SIG-M5 (cell line): ENCODE results near the gene FBLN5.
"Not testable (repeated sequence)": the region's sequence is repeated elsewhere in the genome, so short reads cannot be mapped to it uniquely, and the experiment has no call there.

Experiments used
- DNase-seq: peaks from one replicate; lab custom pipeline; 2025; lab: John Stamatoyannopoulos, UW

FBLN5 gene

DNA sequence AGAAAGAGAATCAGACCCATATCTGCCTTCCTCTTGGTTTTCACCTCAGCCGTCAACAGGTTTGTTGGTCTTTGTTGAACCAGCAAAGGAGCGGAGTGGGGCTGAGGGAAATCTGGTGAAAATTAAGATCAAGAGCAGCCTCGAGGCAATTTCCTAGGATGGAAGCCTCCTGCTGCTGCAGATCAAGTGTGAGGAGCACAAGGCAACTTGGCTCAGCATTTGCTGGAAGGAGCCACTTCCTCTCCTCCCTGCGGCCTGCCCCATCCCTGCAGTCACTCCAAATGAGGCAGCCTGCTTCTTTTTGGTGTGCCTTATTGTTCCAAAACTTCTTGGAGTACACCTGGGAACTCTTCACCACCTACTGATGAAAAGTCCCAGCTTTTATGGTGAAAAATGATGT is 85.1 kb downstream of the FBLN5 start:
- no peak for DNase-seq

- no peak for DNase-seq
Observed at GRCh38 chr14:91861091-91861490, 86.4 kb downstream of the FBLN5 start.

DNA sequence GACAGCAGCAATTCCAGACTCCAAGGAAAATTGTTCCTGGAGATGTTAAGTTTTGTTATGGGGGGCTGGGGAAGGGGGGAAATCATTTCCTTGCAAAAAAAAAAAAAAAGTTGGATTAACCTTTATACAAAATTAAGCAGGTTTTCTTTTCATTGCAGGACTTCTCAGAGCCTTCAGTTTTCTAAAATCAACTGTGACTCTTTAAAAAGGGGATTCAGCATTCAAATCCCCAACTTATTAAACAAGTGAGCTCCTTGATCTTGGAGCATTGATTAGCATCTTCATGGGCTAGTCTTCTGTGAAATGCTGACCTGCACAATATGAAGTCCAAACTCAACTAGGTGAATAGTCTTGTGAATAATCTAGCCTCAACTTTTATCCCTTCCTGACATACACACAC is 87.3 kb downstream of the FBLN5 start:
- no peak for DNase-seq

DNA sequence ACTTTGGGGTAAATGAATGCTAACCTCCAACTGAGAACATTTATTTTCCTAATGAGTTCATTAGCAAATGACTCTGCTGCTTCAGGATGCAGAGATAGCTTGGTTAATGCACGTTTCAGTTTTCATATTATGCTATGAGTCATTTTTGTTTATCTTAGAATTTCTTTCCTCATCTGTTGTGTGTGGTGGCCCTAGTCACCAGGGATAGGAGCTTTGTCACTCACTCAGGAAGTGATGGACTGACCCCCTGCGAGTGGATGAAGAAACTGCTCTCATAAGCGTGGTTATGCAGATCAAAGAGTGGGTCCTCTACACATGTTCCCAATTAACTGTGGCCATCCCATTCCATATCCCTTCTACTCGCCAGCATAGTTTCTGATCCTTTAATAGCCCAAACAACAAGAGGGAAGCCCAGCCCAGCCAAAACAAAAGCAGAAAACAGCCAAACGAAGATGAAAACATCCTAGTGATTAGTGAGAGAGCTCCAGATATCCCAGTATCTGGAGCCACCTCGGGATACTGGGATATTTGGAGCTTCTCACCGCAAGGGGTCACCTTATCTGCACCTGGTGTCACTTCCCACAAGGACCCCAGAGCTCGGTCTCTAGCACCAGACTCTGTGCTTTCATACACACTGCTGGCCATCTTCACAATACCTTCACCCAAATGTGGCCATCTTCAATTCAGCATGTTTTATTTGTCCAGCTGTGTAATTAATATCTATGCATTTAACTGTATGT is 88.8 kb downstream of the FBLN5 start:
- DNase-seq = no peak

- no peak for DNase-seq
Observed at GRCh38 chr14:91857614-91858013, 89.9 kb downstream of the FBLN5 start.

GRCh38 chr14:91854327-91854934 is 93.1 kb downstream of the FBLN5 start:
- DNase-seq = no peak

- DNase-seq = no peak
Observed at GRCh38 chr14:91851563-91851962, 95.9 kb downstream of the FBLN5 start.

GRCh38 chr14:91848504-91849001 is 98.9 kb downstream of the FBLN5 start:
- no peak for DNase-seq

GRCh38 chr14:91847693-91848092 is 99.8 kb downstream of the FBLN5 start:
- DNase-seq = no peak

GRCh38 chr14:91845652-91846051 is 101.8 kb downstream of the FBLN5 start:
- DNase-seq = no peak

DNA sequence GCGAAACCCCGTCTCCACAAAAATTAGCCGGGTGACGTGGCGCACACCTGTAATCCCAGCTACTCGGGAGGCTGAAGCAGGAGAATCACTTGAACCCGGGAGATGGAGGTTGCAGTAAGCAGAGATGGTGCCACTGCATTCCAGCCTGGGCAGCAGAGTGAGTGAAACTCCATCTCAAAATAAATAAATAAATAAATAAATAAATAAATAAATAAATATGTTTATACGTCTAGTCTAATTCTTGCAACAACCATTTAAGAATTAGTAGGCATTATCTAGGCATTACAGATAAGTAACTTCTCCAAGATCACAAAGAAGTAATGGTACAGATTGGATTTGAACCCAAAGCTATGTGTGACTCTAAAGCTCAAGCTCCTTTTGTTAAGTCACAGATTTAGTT is 102.4 kb downstream of the FBLN5 start:
- not testable (repeated sequence) for DNase-seq

- DNase-seq = no peak
Observed at GRCh38 chr14:91844029-91844428, 103.5 kb downstream of the FBLN5 start.

DNA sequence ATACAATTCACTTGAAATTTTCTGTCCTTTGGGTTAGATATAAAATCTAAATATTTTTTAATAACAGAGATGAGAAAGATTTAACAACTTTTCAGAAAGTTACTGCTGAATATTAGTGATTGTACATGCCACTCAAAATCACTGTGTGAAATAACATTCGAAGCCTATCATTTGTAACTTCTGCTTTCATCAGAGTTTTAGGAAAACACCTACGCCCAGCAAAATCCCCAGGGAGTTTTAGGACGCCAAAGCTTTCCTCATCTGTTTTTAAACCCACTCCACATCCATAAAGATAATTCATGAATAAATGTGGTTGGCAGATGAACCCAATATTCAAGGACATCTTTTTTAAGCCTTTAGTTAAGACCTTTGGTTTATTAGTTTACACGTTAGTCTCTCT is 104.1 kb downstream of the FBLN5 start:
- DNase-seq = no peak

GRCh38 chr14:91841065-91841464 is 106.4 kb downstream of the FBLN5 start:
- no peak for DNase-seq

DNA sequence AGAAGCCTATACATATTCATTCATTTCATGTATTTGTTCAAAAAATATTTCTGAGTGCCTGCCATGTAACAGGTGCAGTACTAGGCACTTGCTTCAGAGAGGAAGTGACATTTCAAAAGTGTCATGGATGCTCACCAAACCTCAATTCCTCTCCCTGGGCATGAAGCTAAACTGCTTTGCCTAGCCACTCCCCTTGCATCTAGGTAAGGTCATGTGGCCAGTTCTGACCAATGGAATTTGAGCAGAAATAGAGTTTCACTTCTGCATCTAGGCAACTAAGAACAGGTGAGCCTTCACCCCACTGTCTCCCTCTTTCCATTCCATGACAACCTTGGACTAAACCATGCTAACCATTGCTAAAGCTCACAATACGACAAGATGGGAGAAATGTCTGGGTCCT is 107.7 kb downstream of the FBLN5 start:
- no peak for DNase-seq

- DNase-seq = no peak
Observed at GRCh38 chr14:91837076-91837475, 110.4 kb downstream of the FBLN5 start.

- no peak for DNase-seq
Observed at GRCh38 chr14:91835920-91836843, 111.3 kb downstream of the FBLN5 start.

- DNase-seq = no peak
Observed at GRCh38 chr14:91835197-91835919, 112.1 kb downstream of the FBLN5 start.

- DNase-seq = no peak
Observed at GRCh38 chr14:91834571-91834970, 112.9 kb downstream of the FBLN5 start.

- DNase-seq = no peak
Observed at GRCh38 chr14:91831337-91831736, 116.2 kb downstream of the FBLN5 start.

- DNase-seq = no peak
Observed at GRCh38 chr14:91830777-91831176, 116.7 kb downstream of the FBLN5 start.

DNA sequence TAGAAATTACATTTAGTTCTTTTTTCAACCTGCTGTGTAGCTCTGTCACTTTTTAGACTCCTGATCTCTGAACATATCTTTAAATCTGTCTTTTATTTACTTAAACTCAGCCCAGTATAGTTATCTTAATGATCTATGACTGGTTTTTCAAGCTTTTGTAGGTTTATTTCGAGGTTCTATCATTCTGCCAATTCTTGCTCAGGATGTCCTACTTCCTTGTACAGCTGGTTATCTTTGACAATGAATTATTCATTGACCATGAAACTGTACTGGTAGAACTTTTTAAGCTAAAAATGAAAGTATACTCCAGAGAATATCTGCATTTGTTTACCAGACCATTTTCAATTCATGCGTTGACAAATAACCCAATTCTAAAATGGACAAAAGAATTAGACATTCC is 118.0 kb downstream of the FBLN5 start:
- DNase-seq = no peak
